GM19438 (cell line): ENCODE measurements around the gene CASKIN2.
"Not testable (repeated sequence)": the region's sequence is repeated elsewhere in the genome, so short reads cannot be mapped to it uniquely, and the experiment has no call there.

Experiments
- ATAC-seq: cut with Tn5 transposase; IDR thresholded peaks from one replicate; pipeline ENCODE4 v1.9.1; 2021; ENCODE audit warnings: low read depth; ENCODE audit not compliant: unreplicated experiment

The CASKIN2 gene

DNA sequence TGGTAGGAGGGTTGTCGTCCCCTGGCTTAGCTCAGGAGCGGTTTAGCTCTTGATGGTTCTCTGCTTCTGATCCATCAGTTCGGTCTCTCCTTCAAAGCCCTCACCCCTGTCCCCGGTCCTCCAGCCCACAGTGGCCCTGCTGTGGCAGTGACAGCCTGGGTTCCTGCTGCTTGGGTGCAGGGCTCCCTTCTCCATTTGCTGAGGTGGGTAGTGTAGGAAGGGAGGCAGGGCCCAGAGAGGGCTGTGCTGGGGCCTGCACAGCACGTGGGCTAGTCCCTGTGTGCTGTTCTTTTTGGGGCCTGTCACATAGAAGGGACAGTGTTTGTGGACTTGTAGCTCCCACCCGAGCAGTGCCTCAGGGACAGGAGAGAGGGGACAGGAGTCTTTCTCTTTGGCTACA is 40.6 kb downstream of the CASKIN2 start:
- no peak for ATAC-seq

DNA sequence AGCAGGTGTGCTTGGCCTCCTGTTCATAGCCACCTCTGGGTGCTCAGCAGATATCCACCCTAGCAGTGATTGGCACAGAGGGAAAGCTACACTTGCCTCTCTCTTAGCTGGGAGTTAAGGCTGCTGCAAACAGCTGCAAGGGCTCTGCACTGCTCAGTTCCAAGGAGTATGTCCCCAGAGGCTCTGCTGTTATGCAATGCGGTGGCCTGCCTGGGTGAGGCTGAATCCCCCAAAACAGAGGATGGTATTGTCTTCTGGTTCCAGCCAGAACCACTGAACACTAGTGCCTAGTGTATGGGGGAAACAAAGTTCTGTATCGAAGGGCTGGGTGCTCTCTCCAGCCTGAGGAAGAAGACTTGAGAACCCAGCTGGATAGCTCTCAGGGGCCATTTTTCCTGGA is 42.1 kb downstream of the CASKIN2 start:
- no peak for ATAC-seq

DNA sequence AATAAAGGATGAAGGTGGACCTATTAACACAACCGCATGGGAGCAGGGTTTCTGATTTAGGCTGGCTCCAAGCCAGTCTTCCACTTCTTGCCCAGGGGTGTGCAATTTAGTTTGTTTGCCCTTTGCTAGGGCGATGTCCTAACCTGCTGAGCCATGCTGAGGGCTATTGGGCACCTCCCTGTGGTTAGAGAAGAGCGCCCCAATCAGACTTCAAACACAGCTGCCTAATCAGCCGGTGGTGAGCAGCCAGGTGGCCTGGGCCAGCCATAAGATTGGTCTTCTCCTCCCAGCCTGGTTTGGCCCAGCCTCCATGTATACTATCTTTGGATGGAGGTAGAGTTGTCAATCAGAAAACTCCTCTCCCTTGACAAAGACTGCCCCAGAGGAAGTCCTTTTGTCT is 43.2 kb downstream of the CASKIN2 start:
- ATAC-seq: no peak

DNA sequence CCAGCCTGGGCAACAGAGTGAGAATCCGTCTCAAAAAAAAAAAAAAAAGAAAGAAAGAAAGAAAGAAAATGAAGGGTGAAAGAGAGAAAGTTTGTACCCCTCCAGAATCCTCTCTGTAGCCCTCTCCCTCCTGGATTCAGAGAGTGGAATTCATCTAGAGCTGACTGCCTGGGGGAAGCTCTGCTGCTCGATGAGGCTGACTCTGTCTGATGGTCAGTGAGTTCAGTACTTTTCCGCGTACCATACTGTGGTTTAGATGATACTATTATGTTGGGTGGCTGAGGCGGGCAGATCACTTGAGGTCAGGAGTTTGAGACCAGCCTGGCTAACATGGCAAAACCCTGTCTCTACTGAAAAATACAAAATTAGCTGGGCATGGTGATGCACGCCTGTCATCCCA is 44.1 kb downstream of the CASKIN2 start:
- no peak for ATAC-seq

DNA sequence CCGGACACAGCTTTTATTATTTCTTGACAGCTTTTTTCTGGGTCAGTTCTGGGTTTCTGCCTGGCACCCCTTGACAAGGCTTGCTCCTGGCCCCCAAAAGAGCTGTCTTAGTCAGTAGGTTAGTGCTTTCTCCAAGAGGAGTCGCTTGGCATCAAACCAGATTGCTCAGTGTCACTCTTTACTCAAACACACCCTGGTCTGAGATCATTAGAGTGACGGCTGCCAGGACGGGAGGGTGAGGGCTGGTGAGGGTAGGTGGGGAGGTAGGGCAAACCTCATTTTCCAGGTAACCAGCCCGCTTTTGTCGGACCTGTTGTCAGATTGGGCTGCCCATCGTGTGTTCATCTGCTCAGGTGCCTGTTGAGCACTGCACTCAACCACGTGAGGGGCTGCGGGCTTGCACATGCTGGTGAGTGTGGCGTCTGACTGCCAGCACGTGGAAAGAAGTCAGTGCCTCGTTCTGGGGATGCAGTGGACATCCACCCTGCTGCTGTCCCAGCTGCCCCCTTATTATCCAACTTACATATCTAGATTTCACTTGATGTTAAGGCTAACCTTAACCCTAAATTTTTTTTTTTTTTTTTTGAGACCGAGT is 46.5 kb downstream of the CASKIN2 start:
- no peak for ATAC-seq

DNA sequence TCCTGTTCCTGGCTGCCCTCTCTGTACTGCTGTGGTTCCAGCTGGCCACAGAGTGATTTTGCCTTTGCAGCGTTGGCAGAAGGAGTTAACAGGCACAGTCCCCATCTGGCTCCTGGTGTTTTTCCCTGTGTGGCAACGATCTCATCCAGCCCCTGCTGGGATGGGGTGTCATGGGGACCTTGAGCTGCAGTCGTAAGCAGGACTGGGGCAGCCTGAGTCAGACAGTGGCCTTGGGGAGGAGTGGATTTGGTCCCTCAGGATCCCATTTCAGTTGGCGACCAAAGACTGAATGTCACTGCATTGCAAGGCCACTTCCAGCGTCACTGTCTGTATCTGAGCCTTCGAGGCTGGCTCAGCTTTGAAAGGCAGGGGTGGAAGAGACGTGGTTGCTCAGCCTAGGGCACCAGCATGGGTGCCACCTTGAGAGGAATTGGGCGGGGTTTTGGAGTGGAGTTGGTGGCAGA is 47.0 kb downstream of the CASKIN2 start:
- no peak for ATAC-seq

DNA sequence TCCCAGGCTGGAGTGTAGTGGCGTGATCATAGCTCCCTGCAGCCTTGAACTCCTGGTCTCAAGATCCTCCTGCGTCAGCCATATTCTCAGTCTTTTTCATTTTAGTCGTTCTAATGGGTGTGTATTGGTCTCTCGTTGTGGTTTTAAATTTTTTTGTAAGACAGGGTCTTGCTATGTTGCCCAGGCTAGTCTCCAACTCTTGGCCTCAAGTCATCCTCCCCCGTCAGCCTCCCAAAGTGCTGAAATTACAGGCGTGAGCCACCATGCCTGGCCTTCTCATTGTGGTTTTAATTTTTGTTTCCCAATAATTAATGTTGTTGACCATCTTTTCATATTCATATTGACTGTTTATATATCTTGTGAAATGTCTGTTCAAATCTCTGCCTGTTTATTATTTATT is 50.3 kb downstream of the CASKIN2 start:
- ATAC-seq: no peak

DNA sequence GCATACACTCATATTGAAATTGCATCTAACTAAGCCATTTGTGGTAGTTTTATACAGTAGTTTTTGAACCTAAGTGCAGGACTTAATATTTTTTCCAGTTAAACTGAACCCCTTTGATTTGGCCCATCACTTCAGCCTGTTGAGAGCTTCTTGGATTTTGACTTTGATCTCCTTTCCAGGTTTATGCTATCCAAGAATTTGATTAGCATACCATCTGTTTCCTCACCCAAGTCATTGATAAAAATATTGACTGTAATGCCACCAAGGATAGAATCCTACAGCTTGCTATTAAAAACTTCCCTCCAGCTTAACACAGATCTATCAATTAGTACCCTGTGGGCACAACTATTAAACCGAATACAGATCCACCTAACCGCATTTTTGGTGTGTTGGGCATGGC is 51.7 kb downstream of the CASKIN2 start:
- no peak for ATAC-seq

DNA sequence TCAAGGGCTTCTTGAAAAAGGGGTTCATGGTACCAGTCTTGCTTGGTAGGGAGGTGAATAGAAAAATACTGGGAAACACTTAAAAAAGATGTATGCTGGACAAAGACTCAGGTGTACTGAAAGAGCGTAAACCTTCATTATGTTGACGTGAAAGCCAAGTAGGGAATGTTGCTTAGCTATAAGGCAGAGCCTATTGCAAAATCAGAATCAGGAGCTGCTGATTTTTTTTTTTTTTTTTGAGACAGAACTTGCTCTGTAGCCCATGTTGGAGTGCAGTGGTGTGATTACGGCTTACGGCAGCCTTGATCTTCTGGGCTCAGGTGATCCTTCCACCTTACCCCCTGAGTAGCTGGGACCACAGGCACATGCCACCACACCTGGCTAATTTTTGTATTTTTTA is 55.0 kb downstream of the CASKIN2 start:
- ATAC-seq: no peak

DNA sequence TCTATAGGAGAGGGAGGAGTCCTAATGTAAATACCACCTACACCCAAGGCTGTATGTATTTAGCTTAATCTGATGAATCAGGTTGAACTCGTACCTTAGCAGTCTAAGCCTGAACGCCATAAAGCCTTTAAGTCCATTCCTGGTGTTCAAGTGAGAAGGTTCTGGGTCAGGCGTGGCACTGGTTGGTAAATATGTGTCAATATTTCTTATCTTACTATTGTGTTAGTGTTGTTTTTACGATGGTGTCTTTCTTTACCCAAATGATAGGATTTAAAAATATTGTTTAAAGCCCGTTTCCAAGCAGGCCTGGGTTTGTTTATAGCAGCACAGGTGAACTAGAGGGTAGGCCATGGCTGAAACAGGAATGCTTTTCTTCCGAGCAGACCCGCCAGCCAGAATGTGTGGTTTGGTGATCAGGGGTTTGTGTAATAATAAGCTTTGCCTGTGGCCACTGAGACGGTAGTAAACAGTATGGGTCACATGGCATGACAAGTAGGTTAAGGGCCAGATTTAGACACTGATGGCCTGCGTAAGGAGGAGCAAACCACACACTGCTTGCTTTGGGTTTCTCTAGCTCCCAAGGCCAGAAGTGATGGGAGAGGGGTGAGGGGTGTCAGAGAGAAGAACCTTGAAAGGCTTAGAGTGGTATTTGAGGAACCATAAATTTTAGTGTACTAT is 55.6 kb downstream of the CASKIN2 start:
- ATAC-seq: no peak

DNA sequence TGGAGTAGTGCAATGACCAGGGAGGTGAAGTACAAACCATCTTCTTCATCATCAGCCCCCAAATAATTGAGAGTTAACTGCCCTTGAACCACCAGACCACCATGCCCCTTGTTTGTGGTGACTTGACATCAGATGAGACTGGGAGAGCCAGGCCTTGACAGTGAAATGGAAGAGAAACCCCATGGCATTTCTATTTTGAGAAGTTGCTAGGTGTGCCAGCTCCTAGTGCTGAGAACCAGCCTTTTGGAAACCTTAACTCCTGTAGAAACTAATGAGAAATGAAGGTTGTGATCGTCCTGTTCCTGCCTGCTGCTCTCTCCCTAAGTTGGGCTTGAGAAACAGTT is 56.1 kb downstream of the CASKIN2 start:
- ATAC-seq: no peak

DNA sequence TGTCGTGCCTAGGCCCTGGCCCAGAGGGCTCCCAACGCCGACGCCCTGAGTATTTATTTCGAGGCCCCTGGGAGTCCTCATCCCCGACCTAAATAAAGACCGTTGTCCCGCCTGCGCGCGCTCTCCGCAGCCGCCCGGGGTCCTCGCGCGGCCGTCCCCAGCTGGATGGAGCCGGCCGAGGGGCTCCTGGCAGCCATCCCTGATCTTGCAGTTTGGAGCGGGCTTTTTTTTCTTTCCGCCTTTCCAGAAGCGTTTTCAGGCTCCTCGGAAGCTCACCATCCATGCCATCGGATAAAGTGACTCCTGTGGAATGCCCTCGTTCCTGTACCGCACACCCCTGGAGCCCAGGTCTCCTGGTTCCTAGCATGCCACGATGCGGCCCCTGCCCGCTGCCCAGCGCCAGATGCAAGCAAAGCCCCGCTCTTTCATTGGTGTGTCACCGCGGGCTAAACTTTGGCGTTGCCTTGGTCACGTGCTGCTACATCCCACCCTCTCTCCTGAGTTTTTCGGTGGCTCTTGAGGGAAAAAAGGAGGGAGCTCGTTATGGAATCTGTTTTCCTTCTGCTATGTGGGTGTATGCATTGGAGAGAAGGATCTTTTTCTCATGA is 58.2 kb downstream of the CASKIN2 start:
- no peak for ATAC-seq

DNA sequence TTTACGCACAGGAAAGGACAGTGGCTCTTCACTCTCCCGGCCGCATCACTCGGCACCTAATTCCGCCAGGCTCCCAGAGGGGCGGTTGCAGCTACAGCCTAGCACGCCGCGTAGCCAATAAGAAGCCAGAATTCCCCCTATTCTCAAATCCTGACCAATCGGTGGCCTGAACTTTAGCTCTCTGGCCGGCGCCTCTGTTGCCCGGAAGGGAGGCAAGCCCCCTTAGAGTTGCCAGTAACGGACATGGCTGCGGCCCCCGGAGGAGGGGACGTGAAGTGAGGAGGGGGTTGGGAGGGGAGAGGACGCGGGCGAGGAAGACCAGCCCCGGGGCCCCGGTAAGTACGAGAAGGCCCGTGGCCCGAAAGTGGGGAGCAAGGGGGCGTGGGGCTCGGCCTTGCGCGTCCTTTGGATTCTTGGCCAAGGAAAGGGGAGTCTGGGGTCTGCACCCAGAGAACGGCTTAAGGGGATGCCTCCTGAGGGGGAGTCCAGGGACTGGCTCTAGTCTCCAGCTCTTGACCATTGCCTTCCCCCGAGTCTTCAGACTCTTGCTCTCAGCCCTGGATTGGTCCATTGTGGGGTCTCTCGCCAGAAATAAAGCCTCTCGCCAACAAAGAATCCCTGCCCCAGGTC is 58.8 kb downstream of the CASKIN2 start, which contains the start of gene TMEM94:
Gene TMEM94 (plus strand): TSS at position 219 of the 630 bp plus-strand sequence. CDS start 15,271 bp downstream, outside the sequence.
- ATAC-seq: peak; percentile 83

DNA sequence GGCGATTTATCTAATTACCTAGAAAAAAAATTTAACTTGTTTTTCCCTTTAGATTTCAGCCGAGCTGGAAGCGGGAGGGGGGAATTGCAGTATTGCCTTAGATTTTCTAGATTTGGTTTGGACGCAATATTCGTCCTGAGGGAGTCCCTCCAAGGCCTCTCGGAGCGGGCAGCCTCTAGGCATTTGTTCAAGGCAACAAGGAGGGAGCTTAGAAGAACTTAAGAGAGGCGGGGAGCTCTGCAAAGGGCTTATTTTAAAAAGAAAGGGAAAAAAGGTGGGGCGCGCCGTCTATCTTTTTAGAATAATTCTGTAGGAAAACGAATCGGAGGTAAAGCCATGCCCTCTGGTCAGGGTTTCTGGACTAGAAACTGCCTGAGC is 59.3 kb downstream of the CASKIN2 start:
- no peak for ATAC-seq

DNA sequence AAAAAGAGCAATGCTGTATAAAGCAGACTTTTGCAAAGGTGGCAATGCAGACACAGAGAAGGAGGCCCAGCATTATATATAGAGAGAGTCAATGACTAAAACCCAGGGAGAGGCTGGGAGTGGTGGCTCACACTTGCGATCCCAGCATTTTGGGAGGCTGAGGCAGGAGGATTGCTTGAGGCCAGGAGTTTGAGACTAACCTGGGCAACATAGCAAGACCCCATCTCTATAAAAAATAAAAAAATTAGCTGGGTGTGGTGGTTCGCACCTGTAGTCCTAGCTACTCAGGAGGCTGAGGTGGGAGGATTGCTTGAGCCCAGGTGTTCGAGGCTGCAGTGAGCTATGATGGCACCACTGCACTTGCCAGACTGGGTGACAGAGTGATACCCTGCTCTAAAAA is 60.7 kb downstream of the CASKIN2 start:
- ATAC-seq: not testable (repeated sequence)

DNA sequence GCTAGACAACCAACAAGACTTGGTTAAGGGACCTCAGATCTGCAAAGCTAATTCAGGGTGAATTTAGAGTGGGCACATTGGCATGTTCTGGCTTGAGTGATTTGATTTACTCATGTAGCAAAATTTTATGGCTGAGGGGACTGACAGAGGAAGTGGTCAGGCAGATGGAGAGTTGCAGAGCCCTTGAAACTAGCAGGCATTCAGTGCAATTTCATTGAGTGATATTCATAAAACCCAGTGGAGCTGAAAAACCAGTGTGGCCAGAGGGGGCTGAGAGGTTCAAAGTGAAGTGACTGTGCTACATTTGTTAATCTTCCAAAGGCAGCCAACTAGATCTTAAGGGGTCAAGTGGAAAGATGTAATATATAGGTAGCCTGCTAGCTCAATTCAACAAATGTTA is 61.1 kb downstream of the CASKIN2 start:
- no peak for ATAC-seq

DNA sequence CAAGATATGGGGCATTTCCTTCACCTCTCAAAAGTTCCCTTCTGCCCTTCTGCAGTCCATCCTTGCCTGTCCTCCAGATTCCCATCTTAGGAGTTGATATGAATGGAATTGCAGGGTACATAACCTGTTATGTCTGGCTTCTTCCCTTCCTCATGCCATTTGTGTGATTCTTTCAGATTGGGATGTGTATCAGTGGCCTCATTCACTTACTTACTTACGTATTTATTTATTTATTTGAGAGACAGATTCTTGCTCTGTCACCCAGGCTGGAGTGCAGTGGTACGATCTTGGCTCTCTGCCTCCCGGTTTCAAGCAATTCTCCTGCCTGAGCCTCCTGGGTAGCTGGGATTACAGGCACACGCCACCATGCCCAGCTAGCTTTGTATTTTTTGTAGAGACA is 65.1 kb downstream of the CASKIN2 start:
- ATAC-seq: no peak
